VCaP (cell line): ENCODE results near the gene PCDHGB2.

Experiments used
- H3K27ac ChIP-seq: fragments of 450-650 bp; 2 replicates; pipeline ENCODE4 v1.5.1; 2017
- CTCF ChIP-seq: fragments of 450-650 bp; conservative IDR thresholded peaks from 2 replicates; pipeline ENCODE4 v1.5.1; 2017; ENCODE audit warnings: mild to moderate bottlenecking, moderate library complexity

Gene PCDHGB2

GRCh38 chr5:141355641-141356040, 4.2 kb upstream of the PCDHGB2 start:
- TF ChIP-seq CTCF: no peak
- H3K27ac ChIP-seq: no peak overlapping the region

GRCh38 chr5:141356133-141356532, 3.7 kb upstream of the PCDHGB2 start:
- no peak overlapping the region for H3K27ac ChIP-seq
- TF ChIP-seq CTCF: no peak

DNA sequence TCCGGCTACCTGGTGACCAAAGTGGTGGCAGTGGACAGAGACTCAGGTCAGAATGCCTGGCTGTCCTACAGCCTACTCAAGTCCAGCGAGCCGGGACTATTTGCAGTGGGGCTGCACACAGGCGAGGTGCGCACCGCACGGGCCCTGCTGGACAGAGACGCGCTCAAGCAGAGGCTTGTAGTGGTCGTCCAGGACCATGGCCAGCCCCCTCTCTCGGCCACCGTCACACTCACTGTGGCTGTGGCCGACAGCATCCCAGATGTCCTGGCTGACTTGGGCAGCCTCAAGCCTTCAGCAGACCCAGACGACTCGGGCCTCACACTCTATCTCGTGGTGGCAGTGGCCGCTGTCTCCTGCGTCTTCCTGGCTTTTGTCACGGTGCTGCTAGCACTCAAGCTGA, 2.8 kb upstream of the PCDHGB2 start:
- TF ChIP-seq CTCF: no peak
- H3K27ac ChIP-seq: no peak overlapping the region

DNA sequence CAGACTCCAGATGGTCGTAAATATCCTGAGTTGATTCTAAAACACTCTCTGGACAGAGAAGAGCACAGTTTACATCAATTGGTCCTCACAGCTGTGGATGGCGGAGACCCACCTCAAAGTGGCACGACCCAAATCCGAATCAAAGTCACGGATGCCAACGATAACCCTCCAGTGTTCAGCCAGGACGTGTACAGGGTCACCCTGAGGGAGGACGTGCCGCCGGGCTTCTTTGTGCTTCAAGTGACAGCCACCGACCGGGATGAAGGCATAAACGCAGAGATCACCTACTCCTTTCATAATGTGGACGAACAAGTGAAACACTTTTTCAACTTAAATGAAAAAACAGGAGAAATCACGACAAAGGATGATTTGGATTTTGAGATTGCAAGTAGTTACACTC, 891 bp downstream of the PCDHGB2 start:
- peak overlapping the region; percentile 65 for H3K27ac ChIP-seq
- TF ChIP-seq CTCF: no peak

DNA sequence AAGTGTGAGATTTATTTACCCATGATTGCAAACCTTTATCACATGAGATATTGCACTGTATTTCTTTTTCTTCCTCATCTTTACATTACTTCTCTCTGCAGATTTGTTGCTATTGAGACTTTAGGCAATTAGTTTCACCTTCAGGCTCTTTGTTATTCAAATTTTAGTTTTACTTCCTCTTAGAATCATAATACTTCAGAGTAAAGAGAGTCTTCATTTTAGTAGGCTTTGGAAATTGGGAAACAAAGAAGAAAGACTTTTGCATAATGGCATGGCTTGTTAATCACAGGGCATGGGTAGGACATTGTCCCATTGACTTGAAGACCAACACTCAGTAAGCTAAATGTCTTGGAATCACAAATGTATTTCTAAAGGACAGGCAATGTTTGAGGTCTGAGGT, 2.9 kb downstream of the PCDHGB2 start:
- TF ChIP-seq CTCF: no peak
- peak overlapping the region; percentile 34; the same call in 1 of the 2 replicates for H3K27ac ChIP-seq

DNA sequence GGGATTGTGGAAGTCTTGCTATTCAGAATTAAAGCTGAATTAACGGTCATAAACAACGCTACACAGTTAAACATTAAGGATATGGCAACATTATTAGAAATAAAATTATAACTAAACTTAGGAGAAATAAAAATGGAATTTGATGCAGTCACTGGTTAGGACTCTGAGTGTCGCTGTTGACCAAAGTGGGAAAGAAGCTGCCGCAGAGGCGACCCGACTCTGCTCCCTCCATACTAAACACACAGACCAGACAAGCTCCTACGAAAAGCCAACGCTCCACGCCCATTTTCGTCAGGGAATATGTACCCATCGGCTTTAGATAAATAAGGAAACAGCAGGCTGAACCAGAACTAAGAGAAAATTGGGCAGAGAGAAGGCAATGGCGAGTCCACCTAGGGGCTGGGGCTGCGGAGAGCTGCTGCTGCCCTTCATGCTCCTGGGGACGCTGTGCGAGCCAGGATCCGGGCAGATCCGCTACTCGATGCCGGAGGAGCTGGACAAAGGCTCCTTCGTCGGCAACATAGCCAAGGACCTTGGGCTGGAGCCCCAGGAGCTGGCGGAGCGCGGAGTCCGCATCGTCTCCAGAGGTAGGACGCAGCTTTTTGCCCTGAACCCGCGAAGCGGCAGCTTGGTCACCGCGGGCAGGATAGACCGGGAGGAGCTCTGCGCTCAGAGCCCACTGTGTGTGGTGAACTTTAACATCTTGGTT, 4.3 kb downstream of the PCDHGB2 start, which contains the start of gene PCDHGA5:
TSS of gene PCDHGA5 (plus strand) at position 211 of the 709 bp plus-strand sequence. CDS start at position 380, 169 bp downstream.
- TF ChIP-seq CTCF: no peak
- H3K27ac ChIP-seq: peak within 1 kb of the TSS; percentile 34

GRCh38 chr5:141366016-141366896, 6.5 kb downstream of the PCDHGB2 start:
- peak overlapping the region; percentile 67 for H3K27ac ChIP-seq
- TF ChIP-seq CTCF: no peak
